ENCODE data around the gene CMSS1. TPM values are rescaled to one million over a fixed set of nuclear protein-coding genes. Genes with fewer than 3 reads are reported as not detected.

Gene CMSS1
- total and polyA plus RNA-seq, 2 of the 13 experiments (the other 11 are each of a cell fraction or from before 2014, with no cell fraction given), result 6.4 to 48.7 TPM

DNA sequence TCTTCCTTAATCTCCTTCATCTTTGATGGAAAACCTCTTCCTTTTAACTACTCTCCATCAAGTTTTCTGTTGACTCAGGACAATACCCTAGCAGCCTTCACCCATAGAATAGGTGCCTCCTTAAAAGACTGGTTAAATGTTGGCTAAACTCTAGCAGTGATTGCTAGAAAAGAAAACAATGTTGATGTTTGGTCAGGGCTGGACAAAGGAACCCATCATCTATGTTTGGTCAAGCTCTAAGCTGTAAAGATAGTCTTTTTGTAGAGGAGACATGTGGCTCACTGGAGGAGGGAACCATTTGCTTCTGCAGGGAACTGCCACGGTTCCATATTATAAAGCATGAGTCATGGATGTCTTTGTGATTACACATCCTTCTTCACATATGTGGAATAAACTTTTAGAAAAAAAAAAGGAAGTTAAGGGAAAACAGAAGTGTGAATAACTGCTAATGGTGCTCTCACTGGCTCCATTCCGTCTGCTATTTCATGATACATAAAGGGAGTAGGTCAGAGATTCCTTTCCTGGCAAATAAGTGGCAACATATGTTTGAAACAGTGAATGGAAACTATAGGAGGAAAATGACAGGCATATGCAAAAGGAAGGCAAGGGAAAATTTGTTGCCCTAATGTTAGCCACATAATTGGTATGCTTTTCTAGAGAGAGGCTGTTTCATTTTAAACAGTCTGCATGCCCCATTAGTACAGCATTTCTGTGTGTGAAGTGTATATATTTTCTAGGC, 78.2 kb downstream of the CMSS1 start (continued):
- TF ChIP-seq, protein P1, sequence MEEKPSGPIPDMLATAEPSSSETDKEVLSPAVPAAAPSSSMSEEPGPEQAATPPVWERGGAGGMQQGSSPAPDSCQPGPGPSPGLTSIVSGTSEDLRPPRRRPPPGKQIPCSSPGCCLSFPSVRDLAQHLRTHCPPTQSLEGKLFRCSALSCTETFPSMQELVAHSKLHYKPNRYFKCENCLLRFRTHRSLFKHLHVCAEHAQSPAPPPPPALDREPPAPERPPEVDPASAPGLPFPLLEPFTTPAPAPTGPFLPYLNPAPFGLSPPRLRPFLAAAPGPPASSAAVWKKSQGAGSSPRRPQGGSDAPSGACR (CRISPR knock-in tag; IDR thresholded peaks at IDR 0.05), result no peak
- TF ChIP-seq ETV5 (CRISPR knock-in tag; IDR thresholded peaks at IDR 0.05; ENCODE audit: borderline replicate concordance) (no peak), SOX13 (IDR thresholded peaks at IDR 0.05) (peak; percentile 55; the same call in 1 of the 2 replicates), SOX13 (CRISPR knock-in tag; conservative IDR thresholded peaks at IDR 0.05 in 1 of 2, IDR thresholded peaks at IDR 0.05 in 1 of 2) (peak in 1 of 2 experiments; percentile 93; a peak in 2 of 4 replicates), ZNF678 (CRISPR knock-in tag; IDR thresholded peaks at IDR 0.05) (no peak), RCOR2 (CRISPR knock-in tag; IDR thresholded peaks at IDR 0.05) (peak; percentile 77; the same call in 1 of the 2 replicates), GABPB1 (CRISPR knock-in tag; IDR thresholded peaks at IDR 0.05) (no peak), HOXA7 (CRISPR knock-in tag; IDR thresholded peaks at IDR 0.05) (no peak), ZNF879 (CRISPR knock-in tag; IDR thresholded peaks at IDR 0.05) (no peak), CREB1 (IDR thresholded peaks at IDR 0.05) (no peak), CREB1 (CRISPR knock-in tag; IDR thresholded peaks at IDR 0.05) (peak; percentile 34; the same call in 1 of the 2 replicates), JDP2 (CRISPR knock-in tag; IDR thresholded peaks at IDR 0.05; ENCODE audit: borderline replicate concordance) (no peak), CBX5 (CRISPR knock-in tag; IDR thresholded peaks at IDR 0.05; ENCODE audit: borderline replicate concordance) (no peak), ZNF841 (CRISPR knock-in tag; IDR thresholded peaks at IDR 0.05; ENCODE audit: borderline replicate concordance) (no peak), ZSCAN31 (CRISPR knock-in tag; IDR thresholded peaks at IDR 0.05; ENCODE audit: low read depth) (no peak), KMT2A (CRISPR knock-in tag; IDR thresholded peaks at IDR 0.05) (no peak), POLR2AphosphoS2 (IDR thresholded peaks at IDR 0.05; ENCODE audit: low read depth, low read length) (no peak)
- TF ChIP-seq, protein P2, sequence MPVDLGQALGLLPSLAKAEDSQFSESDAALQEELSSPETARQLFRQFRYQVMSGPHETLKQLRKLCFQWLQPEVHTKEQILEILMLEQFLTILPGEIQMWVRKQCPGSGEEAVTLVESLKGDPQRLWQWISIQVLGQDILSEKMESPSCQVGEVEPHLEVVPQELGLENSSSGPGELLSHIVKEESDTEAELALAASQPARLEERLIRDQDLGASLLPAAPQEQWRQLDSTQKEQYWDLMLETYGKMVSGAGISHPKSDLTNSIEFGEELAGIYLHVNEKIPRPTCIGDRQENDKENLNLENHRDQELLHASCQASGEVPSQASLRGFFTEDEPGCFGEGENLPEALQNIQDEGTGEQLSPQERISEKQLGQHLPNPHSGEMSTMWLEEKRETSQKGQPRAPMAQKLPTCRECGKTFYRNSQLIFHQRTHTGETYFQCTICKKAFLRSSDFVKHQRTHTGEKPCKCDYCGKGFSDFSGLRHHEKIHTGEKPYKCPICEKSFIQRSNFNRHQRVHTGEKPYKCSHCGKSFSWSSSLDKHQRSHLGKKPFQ (CRISPR knock-in tag; IDR thresholded peaks at IDR 0.05; ENCODE audit: insufficient replicate concordance), result peak; percentile 54
- TF ChIP-seq, protein P3, sequence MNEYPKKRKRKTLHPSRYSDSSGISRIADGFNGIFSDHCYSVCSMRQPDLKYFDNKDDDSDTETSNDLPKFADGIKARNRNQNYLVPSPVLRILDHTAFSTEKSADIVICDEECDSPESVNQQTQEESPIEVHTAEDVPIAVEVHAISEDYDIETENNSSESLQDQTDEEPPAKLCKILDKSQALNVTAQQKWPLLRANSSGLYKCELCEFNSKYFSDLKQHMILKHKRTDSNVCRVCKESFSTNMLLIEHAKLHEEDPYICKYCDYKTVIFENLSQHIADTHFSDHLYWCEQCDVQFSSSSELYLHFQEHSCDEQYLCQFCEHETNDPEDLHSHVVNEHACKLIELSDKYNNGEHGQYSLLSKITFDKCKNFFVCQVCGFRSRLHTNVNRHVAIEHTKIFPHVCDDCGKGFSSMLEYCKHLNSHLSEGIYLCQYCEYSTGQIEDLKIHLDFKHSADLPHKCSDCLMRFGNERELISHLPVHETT (CRISPR knock-in tag; conservative IDR thresholded peaks at IDR 0.05), result no peak
- TF ChIP-seq, protein P4, sequence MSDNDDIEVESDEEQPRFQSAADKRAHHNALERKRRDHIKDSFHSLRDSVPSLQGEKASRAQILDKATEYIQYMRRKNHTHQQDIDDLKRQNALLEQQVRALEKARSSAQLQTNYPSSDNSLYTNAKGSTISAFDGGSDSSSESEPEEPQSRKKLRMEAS (IDR thresholded peaks at IDR 0.05), result 0 out of 2 replicates have a peak, but pooled peaks have one; percentile 34
- TF ChIP-seq, protein P5, sequence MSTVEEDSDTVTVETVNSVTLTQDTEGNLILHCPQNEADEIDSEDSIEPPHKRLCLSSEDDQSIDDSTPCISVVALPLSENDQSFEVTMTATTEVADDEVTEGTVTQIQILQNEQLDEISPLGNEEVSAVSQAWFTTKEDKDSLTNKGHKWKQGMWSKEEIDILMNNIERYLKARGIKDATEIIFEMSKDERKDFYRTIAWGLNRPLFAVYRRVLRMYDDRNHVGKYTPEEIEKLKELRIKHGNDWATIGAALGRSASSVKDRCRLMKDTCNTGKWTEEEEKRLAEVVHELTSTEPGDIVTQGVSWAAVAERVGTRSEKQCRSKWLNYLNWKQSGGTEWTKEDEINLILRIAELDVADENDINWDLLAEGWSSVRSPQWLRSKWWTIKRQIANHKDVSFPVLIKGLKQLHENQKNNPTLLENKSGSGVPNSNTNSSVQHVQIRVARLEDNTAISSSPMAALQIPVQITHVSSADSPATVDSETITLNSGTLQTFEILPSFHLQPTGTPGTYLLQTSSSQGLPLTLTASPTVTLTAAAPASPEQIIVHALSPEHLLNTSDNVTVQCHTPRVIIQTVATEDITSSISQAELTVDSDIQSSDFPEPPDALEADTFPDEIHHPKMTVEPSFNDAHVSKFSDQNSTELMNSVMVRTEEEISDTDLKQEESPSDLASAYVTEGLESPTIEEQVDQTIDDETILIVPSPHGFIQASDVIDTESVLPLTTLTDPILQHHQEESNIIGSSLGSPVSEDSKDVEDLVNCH (CRISPR knock-in tag; IDR thresholded peaks at IDR 0.05), result no peak
- TF ChIP-seq, protein P6, sequence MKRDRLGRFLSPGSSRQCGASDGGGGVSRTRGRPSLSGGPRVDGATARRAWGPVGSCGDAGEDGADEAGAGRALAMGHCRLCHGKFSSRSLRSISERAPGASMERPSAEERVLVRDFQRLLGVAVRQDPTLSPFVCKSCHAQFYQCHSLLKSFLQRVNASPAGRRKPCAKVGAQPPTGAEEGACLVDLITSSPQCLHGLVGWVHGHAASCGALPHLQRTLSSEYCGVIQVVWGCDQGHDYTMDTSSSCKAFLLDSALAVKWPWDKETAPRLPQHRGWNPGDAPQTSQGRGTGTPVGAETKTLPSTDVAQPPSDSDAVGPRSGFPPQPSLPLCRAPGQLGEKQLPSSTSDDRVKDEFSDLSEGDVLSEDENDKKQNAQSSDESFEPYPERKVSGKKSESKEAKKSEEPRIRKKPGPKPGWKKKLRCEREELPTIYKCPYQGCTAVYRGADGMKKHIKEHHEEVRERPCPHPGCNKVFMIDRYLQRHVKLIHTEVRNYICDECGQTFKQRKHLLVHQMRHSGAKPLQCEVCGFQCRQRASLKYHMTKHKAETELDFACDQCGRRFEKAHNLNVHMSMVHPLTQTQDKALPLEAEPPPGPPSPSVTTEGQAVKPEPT (CRISPR knock-in tag; IDR thresholded peaks at IDR 0.05; ENCODE audit: low read depth), result peak; percentile 90; the same call in 1 of the 2 replicates

All from HepG2 (cell line).